ENCODE measurements around the gene FBXL12. TPM values are rescaled to one million over a fixed set of nuclear protein-coding genes. Genes with fewer than 3 reads are reported as not detected.

FBXL12 gene
- total RNA-seq, 1 experiment from 2014 or later = 21.9 TPM

DNA sequence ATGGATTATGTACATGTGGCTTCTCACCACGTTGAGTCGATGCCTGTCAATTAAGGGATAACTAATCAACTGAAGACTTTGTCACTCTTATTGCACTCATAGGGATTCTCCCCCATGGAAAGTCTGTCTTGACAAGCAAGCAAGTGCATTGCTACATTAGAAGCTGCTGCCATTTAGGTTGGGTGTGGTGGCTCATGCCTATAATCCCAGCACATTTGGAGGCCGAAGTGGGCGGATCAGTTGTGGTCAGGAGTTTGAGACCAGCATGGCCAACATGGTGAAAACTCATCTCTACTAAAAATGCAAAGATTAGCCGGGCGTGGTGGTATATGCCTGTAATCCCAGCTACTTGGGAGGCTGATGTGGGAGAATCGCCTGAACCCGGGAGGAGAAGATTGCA is 32.1 kb downstream of the FBXL12 start:
- intact Hi-C loops (cut with micrococcal nuclease) = no loop called here
- POLR2A ChIA-PET = no interaction called here

More for the DNA sequence above, 32.1 kb downstream of the FBXL12 start:
- H3K9me2 ChIP-seq (ENCODE audit: insufficient read depth) = no peaks in the 10 kb centered on the region
- H4K20me1 ChIP-seq (ENCODE audit: insufficient read depth) = no peaks in the 10 kb centered on the region
- no peak overlapping the region for H2AFZ ChIP-seq (ENCODE audit: low read depth, low read length, poor library complexity, severe bottlenecking)
- DNase-seq (ENCODE audit: low read depth, low spot score) (no peak), ATAC-seq (no peak)
- peaks cover 0 to 5% of the 10 kb centered on the region in 2 experiments; a peak in 1 of 4 replicates for H3K9me3 ChIP-seq (ENCODE audit: control insufficient read depth in 1 of 2, insufficient read depth in 1 of 2, low read depth in 1 of 2, low read length in 2 of 2)
- ChIA-PET RAD21 (ENCODE audit: low non-redundant PET in 1 of 2, low total read pairs in 2 of 2, uncharacterized antibody in 2 of 2, unreplicated experiment in 2 of 2) (no interaction called here), CTCF (no interaction called here)
- no peaks in the 10 kb centered on the region for H3K36me3 ChIP-seq (ENCODE audit: control insufficient read depth in 1 of 2, insufficient read depth in 2 of 2, low read length in 2 of 2)
- H3K79me2 ChIP-seq (ENCODE audit: insufficient read depth, low read length) = no peaks in the 10 kb centered on the region
- no peaks in the 10 kb centered on the region for H3K27me3 ChIP-seq (ENCODE audit: insufficient read depth, low read length)
- no peak overlapping the region for H3K27ac ChIP-seq (ENCODE audit: low read depth, low read length)
- TF ChIP-seq CEBPB (IDR thresholded peaks at IDR 0.05; ENCODE audit: low read depth) = no peak
- TF ChIP-seq SIN3A (IDR thresholded peaks at IDR 0.05; ENCODE audit: low read depth) = no peak
- TF ChIP-seq ELF1 (IDR thresholded peaks at IDR 0.05; ENCODE audit: borderline replicate concordance, low read depth) = no peak
- TF ChIP-seq, protein P1, sequence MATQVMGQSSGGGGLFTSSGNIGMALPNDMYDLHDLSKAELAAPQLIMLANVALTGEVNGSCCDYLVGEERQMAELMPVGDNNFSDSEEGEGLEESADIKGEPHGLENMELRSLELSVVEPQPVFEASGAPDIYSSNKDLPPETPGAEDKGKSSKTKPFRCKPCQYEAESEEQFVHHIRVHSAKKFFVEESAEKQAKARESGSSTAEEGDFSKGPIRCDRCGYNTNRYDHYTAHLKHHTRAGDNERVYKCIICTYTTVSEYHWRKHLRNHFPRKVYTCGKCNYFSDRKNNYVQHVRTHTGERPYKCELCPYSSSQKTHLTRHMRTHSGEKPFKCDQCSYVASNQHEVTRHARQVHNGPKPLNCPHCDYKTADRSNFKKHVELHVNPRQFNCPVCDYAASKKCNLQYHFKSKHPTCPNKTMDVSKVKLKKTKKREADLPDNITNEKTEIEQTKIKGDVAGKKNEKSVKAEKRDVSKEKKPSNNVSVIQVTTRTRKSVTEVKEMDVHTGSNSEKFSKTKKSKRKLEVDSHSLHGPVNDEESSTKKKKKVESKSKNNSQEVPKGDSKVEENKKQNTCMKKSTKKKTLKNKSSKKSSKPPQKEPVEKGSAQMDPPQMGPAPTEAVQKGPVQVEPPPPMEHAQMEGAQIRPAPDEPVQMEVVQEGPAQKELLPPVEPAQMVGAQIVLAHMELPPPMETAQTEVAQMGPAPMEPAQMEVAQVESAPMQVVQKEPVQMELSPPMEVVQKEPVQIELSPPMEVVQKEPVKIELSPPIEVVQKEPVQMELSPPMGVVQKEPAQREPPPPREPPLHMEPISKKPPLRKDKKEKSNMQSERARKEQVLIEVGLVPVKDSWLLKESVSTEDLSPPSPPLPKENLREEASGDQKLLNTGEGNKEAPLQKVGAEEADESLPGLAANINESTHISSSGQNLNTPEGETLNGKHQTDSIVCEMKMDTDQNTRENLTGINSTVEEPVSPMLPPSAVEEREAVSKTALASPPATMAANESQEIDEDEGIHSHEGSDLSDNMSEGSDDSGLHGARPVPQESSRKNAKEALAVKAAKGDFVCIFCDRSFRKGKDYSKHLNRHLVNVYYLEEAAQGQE (IDR thresholded peaks at IDR 0.05; ENCODE audit: low read depth) = no peak
- TF ChIP-seq SRF (IDR thresholded peaks at IDR 0.05; ENCODE audit: low read depth) = no peak
- TF ChIP-seq EZH2phosphoT487 (IDR thresholded peaks at IDR 0.05; ENCODE audit: borderline replicate concordance) = no peak
- TF ChIP-seq, protein P2, sequence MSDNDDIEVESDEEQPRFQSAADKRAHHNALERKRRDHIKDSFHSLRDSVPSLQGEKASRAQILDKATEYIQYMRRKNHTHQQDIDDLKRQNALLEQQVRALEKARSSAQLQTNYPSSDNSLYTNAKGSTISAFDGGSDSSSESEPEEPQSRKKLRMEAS (IDR thresholded peaks at IDR 0.05) = no peak
- TF ChIP-seq SP1 (IDR thresholded peaks at IDR 0.05; ENCODE audit: low read depth) = no peak
- TF ChIP-seq FOSL1 (IDR thresholded peaks at IDR 0.05; ENCODE audit: low read depth) = no peak
- no peak for TF ChIP-seq CBX3 (IDR thresholded peaks at IDR 0.05; ENCODE audit: low read depth)
- TF ChIP-seq TCF7L2 (IDR thresholded peaks at IDR 0.05; ENCODE audit: borderline replicate concordance, extremely low read depth, insufficient read depth, insufficient read length) = no peak
- TF ChIP-seq, protein P3, sequence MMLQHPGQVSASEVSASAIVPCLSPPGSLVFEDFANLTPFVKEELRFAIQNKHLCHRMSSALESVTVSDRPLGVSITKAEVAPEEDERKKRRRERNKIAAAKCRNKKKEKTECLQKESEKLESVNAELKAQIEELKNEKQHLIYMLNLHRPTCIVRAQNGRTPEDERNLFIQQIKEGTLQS (IDR thresholded peaks at IDR 0.05) = no peak
- no peak for TF ChIP-seq POLR2A (IDR thresholded peaks at IDR 0.05; ENCODE audit: borderline replicate concordance, extremely low read depth, insufficient read depth, insufficient read length)
- TF ChIP-seq EGR1 (IDR thresholded peaks at IDR 0.05; ENCODE audit: low read depth) = no peak
- no peak for TF ChIP-seq ZFX (IDR thresholded peaks at IDR 0.05)
- TF ChIP-seq, protein P4, sequence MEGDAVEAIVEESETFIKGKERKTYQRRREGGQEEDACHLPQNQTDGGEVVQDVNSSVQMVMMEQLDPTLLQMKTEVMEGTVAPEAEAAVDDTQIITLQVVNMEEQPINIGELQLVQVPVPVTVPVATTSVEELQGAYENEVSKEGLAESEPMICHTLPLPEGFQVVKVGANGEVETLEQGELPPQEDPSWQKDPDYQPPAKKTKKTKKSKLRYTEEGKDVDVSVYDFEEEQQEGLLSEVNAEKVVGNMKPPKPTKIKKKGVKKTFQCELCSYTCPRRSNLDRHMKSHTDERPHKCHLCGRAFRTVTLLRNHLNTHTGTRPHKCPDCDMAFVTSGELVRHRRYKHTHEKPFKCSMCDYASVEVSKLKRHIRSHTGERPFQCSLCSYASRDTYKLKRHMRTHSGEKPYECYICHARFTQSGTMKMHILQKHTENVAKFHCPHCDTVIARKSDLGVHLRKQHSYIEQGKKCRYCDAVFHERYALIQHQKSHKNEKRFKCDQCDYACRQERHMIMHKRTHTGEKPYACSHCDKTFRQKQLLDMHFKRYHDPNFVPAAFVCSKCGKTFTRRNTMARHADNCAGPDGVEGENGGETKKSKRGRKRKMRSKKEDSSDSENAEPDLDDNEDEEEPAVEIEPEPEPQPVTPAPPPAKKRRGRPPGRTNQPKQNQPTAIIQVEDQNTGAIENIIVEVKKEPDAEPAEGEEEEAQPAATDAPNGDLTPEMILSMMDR (IDR thresholded peaks at IDR 0.05 in 2 of 3, conservative IDR thresholded peaks at IDR 0.05 in 1 of 3; ENCODE audit: borderline replicate concordance in 1 of 3, insufficient read depth in 1 of 3, low read depth in 2 of 3, low read length in 2 of 3) = no peak
- peak overlapping the region; percentile 83 for H3K4me2 ChIP-seq (ENCODE audit: low read length)
- peaks cover 2 to 7% of the 10 kb centered on the region in 2 experiments; a peak in 2 of 4 replicates for H3K4me1 ChIP-seq (ENCODE audit: control insufficient read depth in 1 of 2, insufficient read depth in 2 of 2, low read length in 2 of 2)
- no peak overlapping the region for H3K9ac ChIP-seq (ENCODE audit: low read length)
- H3K4me3 ChIP-seq (replicated peaks in 1 of 2; ENCODE audit: low read depth in 1 of 2, low read length in 2 of 2) = peak overlapping the region in 1 of 2 experiments; percentile 44; a peak in 2 of 4 replicates
- BruUV-seq (replicated peaks) = no TSS peak

Data from HCT116 (cell line).